Measurements from ENCODE around the gene PSTPIP2.

Gene PSTPIP2

DNA sequence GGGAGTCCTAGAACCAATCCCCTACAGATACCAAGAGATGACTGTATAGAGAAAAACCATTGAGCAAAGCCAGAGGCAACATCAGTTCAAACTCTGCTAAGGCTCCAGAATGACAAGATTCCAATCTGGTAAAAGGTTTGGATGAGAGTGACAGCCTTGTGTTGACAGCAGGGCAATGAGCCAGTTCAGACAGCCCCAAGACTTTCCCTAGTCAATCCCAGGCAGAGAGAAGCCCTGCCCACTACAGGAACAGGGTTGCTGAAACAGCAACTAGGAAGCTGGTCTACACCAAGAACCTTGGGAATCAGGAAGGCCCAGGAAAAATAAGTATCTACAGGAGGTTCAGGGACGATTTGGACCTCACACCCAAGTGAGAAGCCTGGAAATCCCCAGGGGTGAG lies 3.3 kb downstream of the PSTPIP2 start:
- Histone ChIP-seq H3K9ac (ENCODE audit: low read depth, low read length) (no peak overlapping the region), H3K4me3 (ENCODE audit: low read length) (no peak overlapping the region), H3K36me3 (ENCODE audit: insufficient read depth, low read length) (no peaks in the 10 kb centered on the region)

DNA sequence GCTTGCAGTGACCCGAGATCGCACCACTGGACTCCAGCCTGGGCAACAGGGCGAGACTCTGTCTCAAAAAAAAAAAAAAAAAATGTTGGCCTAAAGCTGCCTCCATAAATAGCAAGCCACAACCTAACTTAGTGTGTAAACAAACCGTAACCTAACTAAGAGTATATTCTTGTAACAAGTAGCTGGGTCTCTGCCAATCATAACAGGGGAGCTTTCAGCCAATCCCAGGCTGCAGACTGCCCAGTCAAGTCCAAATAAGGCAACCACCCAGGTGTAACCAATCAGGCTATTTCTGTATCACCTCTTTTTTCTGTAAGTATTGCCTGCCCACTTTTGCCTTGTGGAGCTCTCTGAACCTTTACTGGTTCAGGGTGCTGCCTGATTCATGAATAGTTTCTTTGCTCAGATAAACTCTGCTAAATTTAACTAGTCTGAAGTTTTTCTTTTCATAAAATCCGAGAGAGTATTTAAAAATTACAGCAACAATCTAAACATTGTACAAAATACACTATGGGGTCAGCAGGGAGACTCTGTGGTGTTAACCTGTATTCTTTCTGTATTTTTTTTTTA lies 4.5 kb downstream of the PSTPIP2 start:
- Histone ChIP-seq H3K36me3 (ENCODE audit: insufficient read depth, low read length) (no peaks in the 10 kb centered on the region), H3K9me3 (replicated peaks; ENCODE audit: low read length) (no peaks in the 10 kb centered on the region), H3K27me3 (ENCODE audit: control insufficient read depth, insufficient read depth, low read length) (no peaks in the 10 kb centered on the region), H3K4me3 (ENCODE audit: low read length) (no peak overlapping the region), H3K4me2 (ENCODE audit: low read length) (no peak overlapping the region), H3K9ac (ENCODE audit: low read depth, low read length) (no peak overlapping the region), H3K4me1 (ENCODE audit: control insufficient read depth, insufficient read depth, low read length) (peaks cover 9% of the 10 kb centered on the region)

More for the DNA sequence above, 3.3 kb downstream of the PSTPIP2 start:
- Histone ChIP-seq H3K4me2 (ENCODE audit: low read length) (no peak overlapping the region), H3K4me1 (ENCODE audit: control insufficient read depth, insufficient read depth, low read length) (peaks cover 15% of the 10 kb centered on the region), H3K27me3 (ENCODE audit: control insufficient read depth, insufficient read depth, low read length) (no peaks in the 10 kb centered on the region), H3K9me3 (replicated peaks; ENCODE audit: low read length) (no peaks in the 10 kb centered on the region)

DNA sequence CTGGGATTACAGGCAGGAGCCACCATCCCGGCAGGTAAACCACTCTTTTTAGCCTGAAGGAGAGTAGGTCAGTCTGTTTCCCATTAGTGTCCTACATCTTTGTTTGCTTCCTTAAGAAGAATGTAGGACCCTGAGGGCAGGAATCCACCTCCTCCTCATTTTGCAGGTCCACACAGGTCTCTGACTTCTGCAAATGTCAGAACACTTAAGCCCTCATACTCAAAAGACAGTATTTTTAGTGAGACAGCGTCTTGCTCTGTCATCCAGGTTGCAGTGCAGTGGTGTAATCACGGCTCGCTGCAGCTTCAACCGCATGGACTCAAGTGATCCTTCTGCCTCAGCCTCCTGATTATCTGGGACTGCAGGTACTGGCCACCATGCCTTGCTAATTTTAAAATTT lies 9.3 kb downstream of the PSTPIP2 start:
- Histone ChIP-seq H3K9me3 (replicated peaks; ENCODE audit: low read length) (no peaks in the 10 kb centered on the region), H3K9ac (ENCODE audit: low read depth, low read length) (no peak overlapping the region), H3K27me3 (ENCODE audit: control insufficient read depth, insufficient read depth, low read length) (no peaks in the 10 kb centered on the region), H3K4me1 (ENCODE audit: control insufficient read depth, insufficient read depth, low read length) (no peaks in the 10 kb centered on the region), H3K36me3 (ENCODE audit: insufficient read depth, low read length) (no peaks in the 10 kb centered on the region), H3K4me3 (ENCODE audit: low read length) (no peak overlapping the region), H3K4me2 (ENCODE audit: low read length) (no peak overlapping the region)

DNA sequence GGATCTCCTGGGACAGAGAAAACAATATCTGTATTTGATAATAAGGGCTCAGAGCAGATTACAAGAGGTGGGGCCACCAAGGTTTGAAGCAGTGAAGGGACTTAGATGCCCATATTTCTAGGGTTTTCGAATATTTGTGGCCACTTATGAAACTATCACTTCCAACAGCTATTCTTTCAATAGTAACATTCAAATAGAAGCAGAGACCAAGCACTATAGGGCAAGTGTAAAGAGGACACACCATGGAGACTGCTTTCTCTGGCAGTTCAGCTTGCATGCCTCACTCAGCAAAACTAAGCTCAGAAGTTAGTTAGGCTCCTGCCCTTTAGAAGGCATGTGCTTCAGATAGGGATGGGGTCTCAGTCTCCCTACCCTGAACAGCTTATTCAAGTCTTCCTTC lies 10.3 kb downstream of the PSTPIP2 start:
- Histone ChIP-seq H3K4me3 (ENCODE audit: low read length) (no peak overlapping the region), H3K27me3 (ENCODE audit: control insufficient read depth, insufficient read depth, low read length) (no peaks in the 10 kb centered on the region), H3K9me3 (replicated peaks; ENCODE audit: low read length) (no peaks in the 10 kb centered on the region), H3K9ac (ENCODE audit: low read depth, low read length) (no peak overlapping the region), H3K4me2 (ENCODE audit: low read length) (no peak overlapping the region), H3K36me3 (ENCODE audit: insufficient read depth, low read length) (no peaks in the 10 kb centered on the region), H3K4me1 (ENCODE audit: control insufficient read depth, insufficient read depth, low read length) (no peaks in the 10 kb centered on the region)

DNA sequence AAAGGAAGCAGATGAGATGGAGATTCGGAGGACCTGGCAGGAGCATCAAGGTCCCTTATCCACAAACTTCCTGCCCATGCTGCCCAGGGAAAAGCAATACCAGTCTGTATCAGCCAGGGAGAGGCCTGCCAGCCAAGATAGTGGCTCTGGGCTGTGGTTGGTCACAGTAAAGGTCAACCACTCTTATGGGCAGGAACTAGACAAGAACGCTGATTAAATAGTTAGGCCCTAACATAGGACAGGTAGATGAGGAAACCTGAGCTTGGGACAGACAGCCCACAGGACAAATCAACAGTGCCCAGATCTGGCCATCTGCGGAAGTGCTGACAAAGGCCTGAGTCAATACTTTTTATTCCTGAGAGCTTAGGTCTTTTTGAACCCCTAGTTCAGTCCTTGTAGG lies 10.7 kb downstream of the PSTPIP2 start:
- no peaks in the 10 kb centered on the region for H3K27me3 ChIP-seq (ENCODE audit: control insufficient read depth, insufficient read depth, low read length)
- H3K36me3 ChIP-seq (ENCODE audit: insufficient read depth, low read length), result no peaks in the 10 kb centered on the region
- no peak overlapping the region for H3K4me2 ChIP-seq (ENCODE audit: low read length)
- no peaks in the 10 kb centered on the region for H3K9me3 ChIP-seq (replicated peaks; ENCODE audit: low read length)
- H3K4me1 ChIP-seq (ENCODE audit: control insufficient read depth, insufficient read depth, low read length), result no peaks in the 10 kb centered on the region
- H3K9ac ChIP-seq (ENCODE audit: low read depth, low read length), result no peak overlapping the region
- H3K4me3 ChIP-seq (ENCODE audit: low read length), result no peak overlapping the region

DNA sequence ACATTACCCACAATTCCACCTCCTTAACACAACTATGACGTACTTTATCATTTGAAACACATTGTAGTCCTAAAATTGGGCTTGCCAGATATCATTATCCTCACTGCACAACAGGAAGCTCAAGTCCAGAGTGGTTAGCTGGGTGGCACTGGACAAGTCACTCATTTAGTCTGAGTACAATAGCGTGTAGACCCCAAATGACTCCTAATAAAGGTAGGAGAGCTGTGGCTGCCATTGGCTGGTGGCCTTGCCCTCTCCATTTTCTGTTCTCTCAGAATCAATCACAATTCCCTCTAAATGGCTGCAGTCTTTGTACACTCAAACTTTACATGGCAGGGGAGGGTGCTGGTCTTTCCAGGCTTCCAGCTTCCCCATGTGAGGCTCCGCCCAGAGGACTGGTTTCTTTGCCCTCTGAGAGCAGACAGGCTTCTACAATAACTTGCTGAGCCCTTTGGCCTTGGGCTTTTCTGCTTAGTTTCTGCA lies 11.7 kb downstream of the PSTPIP2 start:
- Histone ChIP-seq H3K4me2 (ENCODE audit: low read length) (no peak overlapping the region), H3K9me3 (replicated peaks; ENCODE audit: low read length) (no peaks in the 10 kb centered on the region), H3K36me3 (ENCODE audit: insufficient read depth, low read length) (no peaks in the 10 kb centered on the region), H3K4me1 (ENCODE audit: control insufficient read depth, insufficient read depth, low read length) (peaks cover 6% of the 10 kb centered on the region), H3K27me3 (ENCODE audit: control insufficient read depth, insufficient read depth, low read length) (no peaks in the 10 kb centered on the region), H3K4me3 (ENCODE audit: low read length) (no peak overlapping the region), H3K9ac (ENCODE audit: low read depth, low read length) (no peak overlapping the region)

DNA sequence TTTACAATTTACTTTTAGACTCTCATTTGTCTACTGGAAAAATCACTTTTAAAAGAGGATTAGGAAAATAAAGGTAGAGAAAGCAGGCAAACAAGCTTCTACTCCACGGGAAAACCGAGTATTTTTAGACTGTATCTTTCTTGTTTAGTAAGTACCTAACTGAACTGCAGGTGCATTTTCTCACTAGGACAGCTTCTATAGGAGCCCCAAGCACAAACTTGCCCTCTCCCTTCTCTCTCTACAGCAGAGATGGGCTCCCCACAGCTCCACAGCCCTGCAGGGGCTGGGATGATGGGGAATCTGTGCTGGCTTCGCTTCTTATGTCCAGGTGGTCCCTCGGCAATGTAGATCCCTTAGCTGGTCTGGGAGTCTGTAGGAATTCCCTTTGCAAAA lies 16.2 kb downstream of the PSTPIP2 start:
- Histone ChIP-seq H3K36me3 (ENCODE audit: insufficient read depth, low read length) (no peaks in the 10 kb centered on the region), H3K4me2 (ENCODE audit: low read length) (no peak overlapping the region), H3K27me3 (ENCODE audit: control insufficient read depth, insufficient read depth, low read length) (no peaks in the 10 kb centered on the region), H3K4me3 (ENCODE audit: low read length) (no peak overlapping the region), H3K9me3 (replicated peaks; ENCODE audit: low read length) (no peaks in the 10 kb centered on the region), H3K9ac (ENCODE audit: low read depth, low read length) (no peak overlapping the region), H3K4me1 (ENCODE audit: control insufficient read depth, insufficient read depth, low read length) (peaks cover 20% of the 10 kb centered on the region)

DNA sequence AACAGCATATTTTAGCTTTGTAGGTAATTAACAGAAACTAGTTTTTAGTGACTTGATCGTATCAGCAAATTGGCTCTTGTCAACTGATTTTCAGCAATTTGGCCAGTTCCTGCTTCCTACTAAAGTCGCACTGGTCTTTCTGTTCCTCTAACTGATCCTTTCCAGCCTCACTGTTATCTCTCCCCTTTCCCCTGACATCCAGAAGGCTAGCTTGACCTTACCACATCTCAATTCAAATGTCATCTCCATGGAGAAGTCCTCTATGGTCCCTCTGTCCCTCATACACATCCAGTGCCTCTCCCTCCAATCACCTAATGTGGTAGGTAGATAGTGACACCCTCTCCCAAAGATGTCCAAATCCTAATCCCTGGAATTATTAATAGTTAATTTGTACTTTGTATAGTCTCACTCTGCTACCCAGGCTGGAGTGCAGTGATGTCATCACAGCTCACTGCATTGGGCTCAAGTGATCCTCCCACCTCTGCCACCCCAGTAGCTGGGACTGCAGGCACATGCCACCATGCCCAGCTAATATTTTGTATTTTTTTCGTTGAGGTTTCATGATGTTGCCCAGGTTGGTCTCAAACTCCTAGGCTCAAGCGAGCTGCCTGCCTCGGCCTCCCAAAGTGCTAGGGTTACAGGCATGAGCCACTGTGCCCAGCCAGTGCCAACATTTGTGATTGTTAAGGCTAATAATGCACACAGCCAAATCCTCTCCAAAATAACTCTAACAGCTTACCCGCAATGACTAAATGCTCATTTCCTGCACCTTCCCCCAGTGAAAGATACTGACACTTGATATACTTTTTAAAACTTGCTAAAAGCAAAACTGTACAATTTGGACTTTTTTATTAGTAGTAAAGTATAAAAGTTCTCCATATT lies 16.9 kb downstream of the PSTPIP2 start:
- Histone ChIP-seq H3K27me3 (ENCODE audit: control insufficient read depth, insufficient read depth, low read length) (no peaks in the 10 kb centered on the region), H3K9me3 (replicated peaks; ENCODE audit: low read length) (no peaks in the 10 kb centered on the region), H3K4me3 (ENCODE audit: low read length) (no peak overlapping the region), H3K9ac (ENCODE audit: low read depth, low read length) (no peak overlapping the region), H3K4me2 (ENCODE audit: low read length) (no peak overlapping the region), H3K36me3 (ENCODE audit: insufficient read depth, low read length) (no peaks in the 10 kb centered on the region), H3K4me1 (ENCODE audit: control insufficient read depth, insufficient read depth, low read length) (peaks cover 20% of the 10 kb centered on the region)

DNA sequence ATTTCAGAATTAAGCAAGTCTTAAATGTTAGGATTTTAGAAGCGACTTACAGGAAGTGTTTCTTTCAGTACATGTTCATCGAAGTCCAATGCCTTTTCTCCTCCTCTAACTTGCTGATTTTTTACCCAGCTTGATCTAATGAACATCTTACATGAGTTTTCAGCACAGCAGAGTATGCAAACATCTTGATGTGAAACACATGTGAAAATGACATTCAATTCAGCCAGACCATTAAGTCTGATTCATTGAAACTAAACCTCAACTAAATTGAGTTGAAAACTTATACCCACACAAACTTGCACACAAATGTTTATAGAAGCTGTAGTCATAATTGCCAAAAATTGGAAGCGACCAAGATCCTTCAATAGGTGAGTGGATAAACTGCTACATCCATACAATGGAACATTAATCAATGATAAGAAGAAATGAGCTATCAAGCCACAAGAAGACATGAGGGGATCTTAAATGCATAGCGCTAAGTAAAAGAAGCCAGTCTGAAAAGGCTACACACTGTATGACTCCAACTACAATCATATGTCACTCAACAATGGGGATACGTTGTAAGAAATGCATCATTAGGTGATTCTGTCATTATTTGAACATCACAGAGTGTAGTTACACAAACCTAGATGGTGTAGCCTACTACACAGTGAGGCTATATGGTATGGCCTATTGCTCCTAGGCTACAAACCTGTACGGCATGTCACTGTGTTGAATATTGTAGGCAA lies 18.5 kb downstream of the PSTPIP2 start:
- no peak overlapping the region for H3K4me2 ChIP-seq (ENCODE audit: low read length)
- H3K4me3 ChIP-seq (ENCODE audit: low read length), result no peak overlapping the region
- H3K9ac ChIP-seq (ENCODE audit: low read depth, low read length), result no peak overlapping the region
- H3K27me3 ChIP-seq (ENCODE audit: control insufficient read depth, insufficient read depth, low read length), result no peaks in the 10 kb centered on the region
- no peaks in the 10 kb centered on the region for H3K36me3 ChIP-seq (ENCODE audit: insufficient read depth, low read length)
- H3K4me1 ChIP-seq (ENCODE audit: control insufficient read depth, insufficient read depth, low read length), result peaks cover 24% of the 10 kb centered on the region
- no peaks in the 10 kb centered on the region for H3K9me3 ChIP-seq (replicated peaks; ENCODE audit: low read length)

DNA sequence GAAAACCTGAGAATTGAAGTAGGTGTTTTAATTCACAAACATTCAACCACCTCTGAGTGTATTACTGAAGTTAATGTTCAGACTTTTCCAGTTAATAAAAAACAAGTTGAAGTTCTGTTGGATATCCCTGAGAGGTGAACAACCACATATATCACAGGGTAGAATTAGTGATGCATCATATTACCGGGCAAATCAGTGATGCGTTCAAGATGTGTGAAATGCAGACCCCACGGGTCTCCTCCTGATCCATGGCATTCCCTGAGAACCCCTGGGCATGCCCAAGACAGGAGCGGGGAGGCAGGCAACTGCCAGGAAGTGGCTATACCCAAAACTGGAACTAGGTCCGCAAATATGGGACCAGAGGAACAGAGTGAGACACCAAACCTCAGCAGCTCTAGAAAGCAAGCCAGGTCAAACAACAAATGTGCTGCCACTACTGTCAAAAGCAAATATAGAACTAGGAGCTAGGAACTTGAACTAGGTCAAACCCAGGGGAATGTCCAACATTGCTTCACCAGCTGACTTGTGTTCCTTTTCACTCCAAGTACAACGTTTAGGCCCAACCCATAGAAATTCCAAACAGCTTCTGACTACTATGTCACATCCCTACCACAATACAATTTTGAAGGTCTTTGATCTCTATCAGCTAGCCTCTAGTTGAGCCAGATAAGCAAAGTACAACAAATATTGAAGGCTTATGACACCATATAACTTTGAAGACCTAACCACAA lies 20.2 kb downstream of the PSTPIP2 start:
- H3K4me3 ChIP-seq (ENCODE audit: low read length), result no peak overlapping the region
- H3K36me3 ChIP-seq (ENCODE audit: insufficient read depth, low read length), result no peaks in the 10 kb centered on the region
- H3K27me3 ChIP-seq (ENCODE audit: control insufficient read depth, insufficient read depth, low read length), result no peaks in the 10 kb centered on the region
- no peak overlapping the region for H3K4me2 ChIP-seq (ENCODE audit: low read length)
- no peak overlapping the region for H3K9ac ChIP-seq (ENCODE audit: low read depth, low read length)
- peaks cover 28% of the 10 kb centered on the region for H3K4me1 ChIP-seq (ENCODE audit: control insufficient read depth, insufficient read depth, low read length)
- no peaks in the 10 kb centered on the region for H3K9me3 ChIP-seq (replicated peaks; ENCODE audit: low read length)

DNA sequence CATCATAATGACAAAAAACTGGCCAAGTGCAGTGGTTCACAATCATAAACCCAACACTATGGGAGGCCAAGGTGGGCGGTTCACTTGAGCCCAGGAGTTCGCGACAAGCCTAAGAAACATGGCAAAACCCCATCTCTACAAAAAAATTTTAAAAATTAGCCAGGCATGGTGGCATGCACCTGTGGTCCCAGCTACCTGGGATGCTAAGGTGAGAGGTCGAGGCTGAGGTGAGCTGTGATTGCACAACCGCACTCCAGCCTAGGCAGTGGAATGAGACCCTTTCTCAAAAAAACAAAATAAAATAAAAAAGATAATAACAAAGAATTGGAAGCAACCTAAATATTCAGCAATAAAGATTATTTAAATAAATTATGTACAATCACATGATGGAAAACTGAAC lies 21.8 kb downstream of the PSTPIP2 start:
- no peaks in the 10 kb centered on the region for H3K27me3 ChIP-seq (ENCODE audit: control insufficient read depth, insufficient read depth, low read length)
- no peak overlapping the region for H3K9ac ChIP-seq (ENCODE audit: low read depth, low read length)
- H3K4me1 ChIP-seq (ENCODE audit: control insufficient read depth, insufficient read depth, low read length), result peaks cover 21% of the 10 kb centered on the region
- no peak overlapping the region for H3K4me2 ChIP-seq (ENCODE audit: low read length)
- no peaks in the 10 kb centered on the region for H3K9me3 ChIP-seq (replicated peaks; ENCODE audit: low read length)
- H3K36me3 ChIP-seq (ENCODE audit: insufficient read depth, low read length), result no peaks in the 10 kb centered on the region
- H3K4me3 ChIP-seq (ENCODE audit: low read length), result no peak overlapping the region

Measured in skeletal muscle satellite cell (primary cell).